ENCODE results near the gene RNF207.

The RNF207 gene

GRCh38 chr1:6175411-6175828 is 30.5 kb upstream of the RNF207 start:
- FAIRE-seq, result no peak

GRCh38 chr1:6176779-6177178 is 29.1 kb upstream of the RNF207 start:
- FAIRE-seq, result no peak

- FAIRE-seq, result no peak
Observed at GRCh38 chr1:6177681-6178380, 28.1 kb upstream of the RNF207 start.

GRCh38 chr1:6178751-6179563 is 27.0 kb upstream of the RNF207 start:
- FAIRE-seq, result no peak

GRCh38 chr1:6179564-6180175 is 26.2 kb upstream of the RNF207 start:
- no peak for FAIRE-seq

- no peak for FAIRE-seq
Observed at GRCh38 chr1:6180268-6180706, 25.6 kb upstream of the RNF207 start, which contains the start of gene CHD5. CHD5 (minus strand) TSS chr1:6180321; CDS start chr1:6180023, 298 bp downstream.

- no peak for FAIRE-seq
Observed at GRCh38 chr1:6180707-6181311, 25.1 kb upstream of the RNF207 start.

GRCh38 chr1:6181347-6181770 is 24.6 kb upstream of the RNF207 start:
- FAIRE-seq, result no peak

GRCh38 chr1:6183520-6183989 is 22.4 kb upstream of the RNF207 start:
- FAIRE-seq, result no peak

- no peak for FAIRE-seq
Observed at GRCh38 chr1:6184083-6184783, 21.7 kb upstream of the RNF207 start.

GRCh38 chr1:6185151-6185550 is 20.8 kb upstream of the RNF207 start:
- no peak for FAIRE-seq

- FAIRE-seq, result no peak
Observed at GRCh38 chr1:6185635-6186382, 20.1 kb upstream of the RNF207 start.

GRCh38 chr1:6188466-6188865 is 17.5 kb upstream of the RNF207 start:
- FAIRE-seq, result no peak

- no peak for FAIRE-seq
Observed at GRCh38 chr1:6191968-6192367, 14.0 kb upstream of the RNF207 start.

- FAIRE-seq, result no peak
Observed at GRCh38 chr1:6197746-6198427, 8.0 kb upstream of the RNF207 start.

- FAIRE-seq, result no peak
Observed at GRCh38 chr1:6198646-6199297, 7.1 kb upstream of the RNF207 start.

- peak; percentile 89 for FAIRE-seq
Observed at GRCh38 chr1:6199298-6200187, 6.4 kb upstream of the RNF207 start, which contains the start of gene RPL22. RPL22 (minus strand) TSS chr1:6199595; CDS start chr1:6199573, 22 bp downstream.

GRCh38 chr1:6200188-6200809 is 5.6 kb upstream of the RNF207 start:
- no peak for FAIRE-seq

GRCh38 chr1:6202256-6202655 is 3.7 kb upstream of the RNF207 start:
- no peak for FAIRE-seq

All from TTC549 (cell line).